H9 (cell line): ENCODE measurements around the gene COL4A1. TPM values are rescaled to one million over a fixed set of nuclear protein-coding genes. Genes with fewer than 3 reads are reported as not detected.

Source experiments
- DNase-seq: peaks from one replicate; pipeline ENCODE4 v3.0.0-alpha.2; 2017
- H2AFZ ChIP-seq: one replicate; pipeline ENCODE4 v1.6.1; 2013; ENCODE audit warnings: mild to moderate bottlenecking, low read length, control low read depth, moderate library complexity
- H2AK5ac ChIP-seq: 2 replicates; pipeline ENCODE4 v1.6.1; 2013; ENCODE audit warnings: low read length, control low read depth, mixed read lengths; ENCODE audit not compliant: insufficient read length
- H2BK120ac ChIP-seq: one replicate; pipeline ENCODE4 v1.6.1; 2013; ENCODE audit warnings: low read depth, mild to moderate bottlenecking, low read length, control low read depth, inconsistent platforms; ENCODE audit not compliant: poor library complexity, severe bottlenecking
- H2BK12ac ChIP-seq: 2 replicates; pipeline ENCODE4 v1.6.1; 2013; ENCODE audit warnings: low read length, control low read depth, mixed read lengths, low read depth; ENCODE audit not compliant: insufficient read length
- H2BK15ac ChIP-seq: 2 replicates; pipeline ENCODE4 v1.6.1; 2013; ENCODE audit warnings: low read depth, low read length, control low read depth
- H2BK20ac ChIP-seq: one replicate; pipeline ENCODE4 v1.6.1; 2013; ENCODE audit warnings: low read depth, mild to moderate bottlenecking, low read length, control low read depth, inconsistent platforms; ENCODE audit not compliant: poor library complexity, severe bottlenecking
- H2BK5ac ChIP-seq: 2 replicates; pipeline ENCODE4 v1.6.1; 2013; ENCODE audit warnings: low read length, control low read depth, mixed read lengths; ENCODE audit not compliant: insufficient read length
- H3K14ac ChIP-seq: 2 replicates; pipeline ENCODE4 v1.6.1; 2013; ENCODE audit warnings: low read length, control low read depth; ENCODE audit not compliant: insufficient read depth
- H3K18ac ChIP-seq: 2 replicates; pipeline ENCODE4 v1.6.1; 2013; ENCODE audit warnings: low read depth, mild to moderate bottlenecking, mixed read lengths, low read length, control low read depth; ENCODE audit not compliant: insufficient read length
- H3K23ac ChIP-seq: 2 replicates; pipeline ENCODE4 v1.6.1; 2013; ENCODE audit warnings: low read length, control low read depth, mixed read lengths, low read depth; ENCODE audit not compliant: insufficient read length
- H3K23me2 ChIP-seq: 2 replicates; pipeline ENCODE4 v1.6.1; 2013; ENCODE audit warnings: low read depth, mild to moderate bottlenecking, mixed read lengths, low read length, control low read depth; ENCODE audit not compliant: insufficient read length, poor library complexity, severe bottlenecking
- H3K27ac ChIP-seq: 2 replicates; pipeline ENCODE4 v1.5.1; 2013; ENCODE audit warnings: low read length, control low read depth, mixed read lengths, low read depth; ENCODE audit not compliant: insufficient read length
- H3K27me3 ChIP-seq: 2 replicates; pipeline ENCODE4 v1.6.1; 2013; ENCODE audit warnings: low read length, control low read depth, inconsistent platforms; ENCODE audit not compliant: insufficient read depth
- H3K4ac ChIP-seq: 2 replicates; pipeline ENCODE4 v1.6.1; 2013; ENCODE audit warnings: low read depth, mild to moderate bottlenecking, control low read depth, inconsistent platforms, low read length, moderate library complexity
- H3K4me1 ChIP-seq: 2 replicates; pipeline ENCODE4 v1.6.1; 2013; ENCODE audit warnings: low read length, control low read depth, inconsistent platforms; ENCODE audit not compliant: insufficient read depth
- H3K4me2 ChIP-seq: 2 replicates; pipeline ENCODE4 v1.6.1; 2013; ENCODE audit warnings: low read length, control low read depth, mixed read lengths; ENCODE audit not compliant: insufficient read length, insufficient read depth
- H3K56ac ChIP-seq: 2 replicates; pipeline ENCODE4 v1.6.1; 2013; ENCODE audit warnings: low read depth, mild to moderate bottlenecking, mixed read lengths, low read length, control low read depth; ENCODE audit not compliant: insufficient read length
- H3K79me1 ChIP-seq: 2 replicates; pipeline ENCODE4 v1.6.1; 2013; ENCODE audit warnings: low read depth, mild to moderate bottlenecking, moderate library complexity, low read length, control low read depth, inconsistent platforms; ENCODE audit not compliant: insufficient read depth, poor library complexity, severe bottlenecking
- H3K79me2 ChIP-seq: 2 replicates; pipeline ENCODE4 v1.6.1; 2013; ENCODE audit warnings: low read length, control low read depth, inconsistent platforms; ENCODE audit not compliant: insufficient read depth
- H3K9ac ChIP-seq: 2 replicates; pipeline ENCODE4 v1.6.1; 2013; ENCODE audit warnings: low read length, control low read depth, mixed read lengths; ENCODE audit not compliant: insufficient read length; ENCODE audit errors: extremely low read depth
- H3K9me3 ChIP-seq: one replicate; pipeline ENCODE4 v1.6.1; 2013; ENCODE audit warnings: low read depth, low read length, inconsistent platforms; ENCODE audit not compliant: control insufficient read depth
- H3T11ph ChIP-seq: one replicate; pipeline ENCODE4 v1.6.1; 2013; ENCODE audit warnings: mild to moderate bottlenecking, low read length, control low read depth, inconsistent platforms
- H4K20me1 ChIP-seq: one replicate; pipeline ENCODE4 v1.6.1; 2013; ENCODE audit not compliant: control insufficient read depth, insufficient read length, insufficient read depth
- H4K5ac ChIP-seq: 2 replicates; pipeline ENCODE4 v1.6.1; 2013; ENCODE audit warnings: low read depth, mild to moderate bottlenecking, mixed read lengths, low read length, control low read depth; ENCODE audit not compliant: insufficient read length
- H4K8ac ChIP-seq: replicated peaks from 2 replicates; pipeline ENCODE4 v1.6.1; 2013; ENCODE audit warnings: low read length, control low read depth, mixed read lengths, low read depth; ENCODE audit not compliant: insufficient read length
- H4K91ac ChIP-seq: 2 replicates; pipeline ENCODE4 v1.6.1; 2013; ENCODE audit warnings: low read depth, mild to moderate bottlenecking, moderate library complexity, mixed read lengths, low read length, control low read depth; ENCODE audit not compliant: insufficient read length
- H3K27ac Mint-ChIP-seq, 3 experiments: 2 replicates in 2 of 3; 3 replicates in 1 of 3; pipeline ENCODE4 v1.8.0; 2020 to 2021; ENCODE audit warnings: mixed read lengths in 3 of 3, mild to moderate bottlenecking in 1 of 3, moderate library complexity in 1 of 3
- H3K27me3 Mint-ChIP-seq: 2 replicates; pipeline ENCODE4 v1.8.0; 2021; ENCODE audit warnings: low read depth, mild to moderate bottlenecking, moderate library complexity, mixed read lengths
- H3K36me3 Mint-ChIP-seq, 3 experiments: 2 replicates in 2 of 3; 3 replicates in 1 of 3; pipeline ENCODE4 v1.8.0; 2020 to 2021; ENCODE audit warnings: low read depth in 3 of 3, mixed read lengths in 3 of 3; ENCODE audit not compliant: insufficient read depth in 1 of 3
- H3K4me1 Mint-ChIP-seq, 2 experiments: 2 replicates each; pipeline ENCODE4 v1.8.0; 2020; ENCODE audit warnings: mixed read lengths in 2 of 2
- H3K4me3 Mint-ChIP-seq, 2 experiments: 2 replicates in 1 of 2; 3 replicates in 1 of 2; pipeline ENCODE4 v1.8.0; 2020 to 2021; ENCODE audit warnings: mild to moderate bottlenecking in 2 of 2, mixed read lengths in 2 of 2, moderate library complexity in 1 of 2
- H3K9me3 Mint-ChIP-seq, 2 experiments: 2 replicates in 1 of 2; 3 replicates in 1 of 2; pipeline ENCODE4 v1.8.0; 2020; ENCODE audit warnings: mild to moderate bottlenecking in 2 of 2, mixed read lengths in 2 of 2, moderate library complexity in 1 of 2
- CTCF ChIP-seq: fragments of 200-600 bp; sonication (generic); conservative IDR thresholded peaks from 3 replicates; pipeline ENCODE4 v1.8.0; 2021; ENCODE audit warnings: antibody characterized with exemption, mild to moderate bottlenecking
- WGBS: extraction: QIAGEN DNeasy Blood & Tissue Kit; methylation state at CpG from one replicate; pipeline ENCODE4 v1.1.7; 2013; ENCODE audit warnings: missing lambda C conversion rate, low lambda C conversion rate, mixed read lengths; ENCODE audit not compliant: insufficient read length; ENCODE audit errors: extremely low coverage; 5-methylcytosine and 5-hydroxymethylcytosine counted together
- total RNA-seq: library from RNA; stranded (reverse); gene quantifications from 2 replicates; pipeline ENCODE4 v1.2.1, GENCODE V29; 2021

COL4A1 gene
- total RNA-seq, 1 experiment from 2014 or later, result 73.1 TPM

- no peak overlapping the region for H3K4ac ChIP-seq
- H3K27ac Mint-ChIP-seq, result no peak overlapping the region; a peak in 1 of 7 replicates
- no peaks in the 10 kb centered on the region for H3K36me3 Mint-ChIP-seq
- H2BK120ac ChIP-seq, result no peak overlapping the region
- H2BK15ac ChIP-seq, result no peak overlapping the region
- no peaks in the 10 kb centered on the region for H3K9me3 ChIP-seq
- H4K8ac ChIP-seq, result no peak overlapping the region
- no peak overlapping the region for H3K56ac ChIP-seq
- H3K18ac ChIP-seq, result no peak overlapping the region
- H3K23ac ChIP-seq, result no peak overlapping the region
- no CpG with 5 or more reads among the region's 10 CpGs for WGBS
- H4K91ac ChIP-seq, result no peak overlapping the region
- H3K14ac ChIP-seq, result no peak overlapping the region
- TF ChIP-seq CTCF, result no peak
- H3K9me3 Mint-ChIP-seq, result no peaks in the 10 kb centered on the region
- no peaks in the 10 kb centered on the region for H4K20me1 ChIP-seq
- peaks cover 58 to 65% of the 10 kb centered on the region in 2 experiments for H3K4me1 Mint-ChIP-seq
- peaks cover 2% of the 10 kb centered on the region; the same call in 1 of the 2 replicates for H3K79me2 ChIP-seq
- no peak overlapping the region for H3K9ac ChIP-seq
- no peaks in the 10 kb centered on the region for H3K23me2 ChIP-seq
- peak overlapping the region in 1 of 2 experiments; percentile 61; a peak in 4 of 5 replicates for H3K4me3 Mint-ChIP-seq
- H3K79me1 ChIP-seq, result peaks cover 4% of the 10 kb centered on the region
- no peaks in the 10 kb centered on the region for H3K27me3 ChIP-seq
- peak; percentile 69 for DNase-seq
- no peak overlapping the region for H4K5ac ChIP-seq
- no peaks in the 10 kb centered on the region; the same call in 1 of the 2 replicates for H3K27me3 Mint-ChIP-seq
- H3T11ph ChIP-seq, result no peak overlapping the region
- H2BK12ac ChIP-seq, result no peak overlapping the region
- no peak overlapping the region for H2AK5ac ChIP-seq
- no peak overlapping the region for H3K27ac ChIP-seq
- no peak overlapping the region for H3K4me2 ChIP-seq
- no peak overlapping the region for H2BK20ac ChIP-seq
- H2AFZ ChIP-seq, result no peak overlapping the region
- peaks cover 15% of the 10 kb centered on the region for H3K4me1 ChIP-seq
- H2BK5ac ChIP-seq, result no peak overlapping the region
These were observed 40.0 kb downstream of the COL4A1 start for GRCh38 chr13:110266983-110267382.
